Activated CD8-positive, alpha-beta memory T cell treated with anti-CD3 and anti-CD28 coated beads, Interleukin-2, amount 50 U/mL, for 24 hours (primary cell): ENCODE measurements around the gene GRIN2A.

Experiments used
- DNase-seq: peaks from one replicate; pipeline ENCODE4 v3.0.0-alpha.2; 2020; ENCODE audit errors: extremely low read depth

Gene GRIN2A

DNA sequence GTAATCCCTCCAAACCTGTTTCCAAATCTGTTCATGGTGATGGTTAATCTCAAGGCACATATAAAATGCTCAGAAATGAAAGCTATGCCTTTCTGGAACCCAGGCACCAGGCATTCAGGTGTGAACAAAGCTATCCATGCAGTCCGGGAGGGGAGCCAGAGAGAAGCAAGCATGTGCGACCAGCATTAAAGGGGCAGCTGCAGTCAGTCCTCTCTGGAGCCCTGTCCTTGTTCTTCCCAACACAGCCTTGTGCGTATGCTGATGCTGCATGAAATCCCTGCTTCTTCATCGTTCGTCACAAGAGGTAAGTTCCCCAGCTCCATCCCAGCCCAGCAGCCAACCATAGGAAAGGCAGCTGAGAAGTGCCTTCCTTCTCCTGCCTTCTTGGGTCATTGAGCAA is 148.7 kb downstream of the GRIN2A start:
- DNase-seq, result no peak

GRCh38 chr16:10031955-10032354 is 150.3 kb downstream of the GRIN2A start:
- DNase-seq, result no peak

DNA sequence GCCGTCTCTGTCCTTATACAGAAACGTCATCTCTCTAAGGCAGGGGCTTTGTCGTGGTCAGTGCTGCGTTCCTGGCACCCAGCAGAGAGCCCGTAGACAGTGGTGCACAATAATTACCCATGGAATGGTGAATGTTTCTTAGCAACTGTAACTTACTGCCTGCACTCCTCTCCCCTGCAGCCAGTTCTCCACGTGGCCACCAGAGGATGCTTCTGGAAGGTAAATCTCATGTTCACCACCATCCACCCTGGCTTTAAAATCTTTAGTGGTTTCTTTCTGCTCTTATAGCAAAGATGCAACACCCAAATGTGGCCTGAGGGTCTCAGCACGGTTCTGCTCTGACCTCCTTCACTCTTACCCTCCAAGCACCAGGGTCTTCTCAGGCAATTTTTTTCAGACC is 150.8 kb downstream of the GRIN2A start:
- no peak for DNase-seq

DNA sequence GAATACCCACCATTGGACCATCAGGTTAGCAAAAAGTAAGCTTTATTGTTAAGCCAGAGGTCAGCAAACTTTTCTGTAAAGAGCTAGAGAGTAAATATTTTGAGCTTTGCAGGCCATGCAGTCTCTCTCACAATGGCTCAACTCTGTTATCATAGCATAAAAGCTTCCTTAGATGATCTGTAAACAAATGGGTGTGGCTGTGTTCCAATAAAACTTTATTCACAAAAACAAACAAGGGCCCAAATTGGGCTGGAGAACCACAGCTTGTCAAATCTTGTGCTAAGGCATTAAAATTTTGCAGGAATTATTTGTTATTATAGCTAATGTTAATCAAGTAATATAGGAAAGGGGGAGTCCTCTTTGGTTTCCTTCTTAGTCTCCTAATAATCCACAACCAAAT is 153.6 kb downstream of the GRIN2A start:
- DNase-seq, result no peak

DNA sequence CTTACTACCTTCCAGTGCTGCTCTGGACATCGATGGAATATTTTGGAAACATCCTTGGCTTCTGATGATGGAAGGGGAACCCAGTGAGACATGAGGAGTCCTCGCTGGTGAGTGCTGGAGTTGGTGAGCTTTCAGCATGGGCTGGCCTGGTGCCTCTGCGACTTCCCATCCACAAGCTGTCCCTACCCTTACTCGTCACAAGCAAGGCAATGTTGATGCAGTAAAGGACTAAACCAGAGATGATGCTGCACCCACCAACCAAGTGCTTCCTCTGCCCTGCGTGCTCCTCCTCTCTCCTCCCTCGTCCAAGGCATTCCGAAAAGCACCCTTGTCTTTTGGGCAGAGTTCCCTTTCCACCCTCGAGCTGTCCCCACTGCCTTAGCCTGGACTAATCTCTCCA is 154.7 kb downstream of the GRIN2A start:
- no peak for DNase-seq

DNA sequence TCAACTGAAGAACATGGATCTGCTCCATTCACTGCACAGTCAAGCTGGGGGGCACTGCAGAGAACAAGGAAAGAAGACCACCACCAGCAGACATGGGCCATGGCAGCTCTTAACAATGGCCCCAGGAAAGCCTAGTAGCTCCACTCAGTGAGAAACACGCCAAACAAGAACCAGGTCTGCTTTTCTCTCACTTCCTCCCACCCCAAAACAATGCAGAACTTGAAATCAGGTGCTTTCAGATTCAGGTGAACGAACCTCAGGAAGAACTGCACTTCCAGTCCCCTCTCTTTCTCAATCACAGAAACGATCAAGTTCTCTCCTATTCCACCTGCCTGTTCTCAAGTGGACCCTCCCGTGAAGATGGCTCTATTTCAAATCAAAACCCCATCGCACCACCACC is 155.6 kb downstream of the GRIN2A start:
- no peak for DNase-seq

DNA sequence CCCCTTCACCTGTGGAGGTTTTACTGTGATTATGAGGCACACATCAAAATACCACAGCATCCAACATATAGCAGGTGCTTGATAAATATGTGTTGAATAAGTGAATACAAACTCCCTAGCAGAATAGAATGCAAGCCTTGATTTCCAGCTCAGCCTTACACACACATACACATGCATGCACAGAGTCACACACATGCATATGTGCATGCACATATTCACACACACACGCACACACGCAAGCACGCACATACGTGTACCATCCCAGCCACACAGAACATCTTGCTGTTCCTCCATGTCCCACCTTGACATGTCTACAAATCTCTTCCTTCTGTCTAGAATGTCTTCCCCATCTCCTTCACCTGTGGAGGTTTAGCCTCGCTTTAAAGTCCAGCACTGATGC is 160.1 kb downstream of the GRIN2A start:
- no peak for DNase-seq

DNA sequence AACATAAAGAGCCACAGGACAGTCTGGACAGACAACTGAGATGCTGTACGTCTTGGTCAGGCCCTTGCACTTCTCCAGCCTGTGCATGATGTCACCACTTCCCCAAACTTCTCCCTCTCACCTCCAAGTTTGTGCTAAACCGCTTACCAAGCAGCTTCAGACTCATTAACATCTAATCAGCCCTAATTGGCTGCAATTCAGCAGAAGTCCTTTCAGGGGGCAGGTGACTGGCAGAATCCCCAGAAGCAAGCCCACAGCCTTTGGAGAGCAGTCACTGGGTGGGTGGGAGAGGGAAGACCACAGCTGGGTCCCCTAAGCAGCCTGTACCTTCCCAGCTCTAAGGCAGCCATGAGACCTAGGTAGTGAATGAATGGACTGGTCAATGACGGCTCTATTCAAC is 161.4 kb downstream of the GRIN2A start:
- no peak for DNase-seq

DNA sequence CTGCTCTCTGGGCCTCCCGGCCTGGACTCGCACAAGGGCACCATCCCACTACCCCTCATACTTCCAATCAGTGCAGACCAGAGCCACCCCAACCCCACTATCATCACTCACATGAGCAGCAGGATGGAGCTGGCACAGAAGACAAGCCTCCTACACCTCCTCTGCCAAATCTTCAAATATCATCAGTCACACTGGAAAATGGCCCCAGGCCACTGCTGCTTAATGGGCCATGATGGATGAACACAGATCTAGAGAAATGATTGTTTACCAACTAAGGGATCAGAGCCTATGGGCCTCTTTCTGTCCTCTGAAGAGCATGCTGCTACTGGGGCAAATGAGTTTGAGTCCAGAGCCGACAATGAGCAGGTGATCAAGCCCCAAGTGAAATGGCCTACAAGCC is 165.5 kb downstream of the GRIN2A start:
- DNase-seq, result no peak

DNA sequence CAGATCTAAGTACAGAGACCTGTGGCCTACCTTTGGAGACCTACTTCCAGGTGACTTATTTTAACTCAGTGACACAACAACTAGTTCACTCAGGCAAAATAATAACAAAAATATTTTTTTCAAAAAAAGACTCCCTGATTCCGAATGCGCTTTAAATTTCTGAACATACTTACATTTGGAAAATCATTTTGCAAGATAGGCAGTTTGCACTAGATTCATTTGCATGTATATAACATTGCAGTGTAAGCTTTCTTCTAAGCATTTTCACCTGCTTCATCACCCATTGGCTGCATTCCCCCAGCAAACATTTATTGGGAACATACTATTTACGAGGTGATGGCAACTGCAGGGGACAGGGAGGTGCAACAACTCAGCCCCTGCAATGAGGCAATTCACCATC is 166.8 kb downstream of the GRIN2A start:
- no peak for DNase-seq

DNA sequence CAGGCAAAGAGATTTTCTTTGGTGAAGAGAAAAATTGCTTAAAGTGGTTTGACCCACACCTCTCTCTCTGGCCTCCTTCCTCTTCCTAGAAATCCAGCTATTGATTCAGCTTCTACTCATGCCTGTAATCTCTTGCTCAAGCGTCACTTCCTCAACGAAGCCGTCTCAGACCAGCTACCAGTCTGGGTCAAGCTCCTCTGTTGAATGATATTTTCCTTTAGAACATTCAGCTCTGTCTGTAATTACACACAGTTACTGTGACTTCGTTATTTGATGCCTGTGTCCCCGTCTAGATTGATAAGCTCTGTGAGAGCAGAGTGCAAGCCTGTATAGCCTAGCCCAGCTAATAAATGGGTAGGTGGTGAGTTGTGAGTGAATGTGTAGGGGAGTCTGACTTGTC is 168.5 kb downstream of the GRIN2A start:
- no peak for DNase-seq

- no peak for DNase-seq
These were observed 168.9 kb downstream of the GRIN2A start for GRCh38 chr16:10013364-10013763.

DNA sequence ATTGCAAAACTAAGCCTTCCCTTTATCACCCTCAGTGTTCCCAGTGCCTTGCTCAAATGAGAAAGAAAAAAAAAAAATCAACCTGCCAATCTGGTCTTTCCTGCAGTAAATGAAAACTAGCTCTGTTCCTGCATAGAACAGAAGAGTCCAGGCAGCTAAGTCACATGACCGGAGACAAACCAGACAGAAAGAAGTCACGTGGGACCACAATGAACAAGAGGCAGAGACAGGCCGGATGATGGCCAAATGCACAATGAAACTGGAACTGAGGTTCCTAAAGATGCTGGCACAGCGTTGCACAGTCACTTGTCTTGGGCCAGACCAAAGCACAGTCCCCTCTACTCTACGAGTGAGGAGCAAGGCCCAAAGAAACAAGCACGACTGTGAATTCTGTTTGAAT is 172.5 kb downstream of the GRIN2A start:
- DNase-seq, result no peak

DNA sequence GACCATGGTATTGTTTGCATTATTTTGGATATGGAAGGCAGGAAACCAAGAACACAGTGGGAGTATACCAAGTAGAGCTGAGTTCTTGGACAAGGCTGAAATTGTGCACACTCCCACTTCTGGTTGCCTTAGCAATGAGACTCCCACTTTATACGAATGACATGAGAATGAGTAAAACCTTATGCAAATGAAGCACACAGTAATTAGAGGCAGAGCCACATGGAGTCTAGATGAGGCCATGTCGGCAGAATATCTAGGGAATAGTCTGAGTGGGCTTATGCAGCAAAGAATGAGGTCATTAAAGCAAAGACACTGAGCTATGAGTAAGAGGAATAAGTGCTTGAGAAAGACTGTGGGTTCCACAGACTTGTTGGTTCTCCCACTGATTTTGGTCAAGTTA is 178.7 kb downstream of the GRIN2A start:
- DNase-seq, result no peak

- no peak for DNase-seq
These were observed 180.9 kb downstream of the GRIN2A start for GRCh38 chr16:10001258-10001775.

GRCh38 chr16:9996221-9996620 is 186.0 kb downstream of the GRIN2A start:
- no peak for DNase-seq

DNA sequence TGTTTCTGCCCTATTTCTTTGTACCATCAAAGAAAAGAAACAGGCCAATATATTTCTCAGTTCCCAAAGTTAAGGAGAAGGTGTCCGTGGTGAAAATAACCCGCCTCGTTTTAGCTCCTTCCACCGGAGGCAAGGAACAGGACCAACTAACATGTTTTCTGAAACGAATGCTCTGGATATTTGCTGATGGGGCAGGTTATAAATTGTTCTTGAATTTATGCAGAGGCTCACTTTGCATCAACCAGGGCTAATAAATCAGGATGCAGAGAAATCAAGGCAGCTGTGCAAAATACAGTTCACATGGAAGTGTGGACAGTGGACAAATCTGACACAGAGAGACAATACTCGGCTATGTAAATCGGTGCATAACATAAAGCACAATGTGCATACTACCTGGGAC is 189.8 kb downstream of the GRIN2A start:
- DNase-seq, result no peak

DNA sequence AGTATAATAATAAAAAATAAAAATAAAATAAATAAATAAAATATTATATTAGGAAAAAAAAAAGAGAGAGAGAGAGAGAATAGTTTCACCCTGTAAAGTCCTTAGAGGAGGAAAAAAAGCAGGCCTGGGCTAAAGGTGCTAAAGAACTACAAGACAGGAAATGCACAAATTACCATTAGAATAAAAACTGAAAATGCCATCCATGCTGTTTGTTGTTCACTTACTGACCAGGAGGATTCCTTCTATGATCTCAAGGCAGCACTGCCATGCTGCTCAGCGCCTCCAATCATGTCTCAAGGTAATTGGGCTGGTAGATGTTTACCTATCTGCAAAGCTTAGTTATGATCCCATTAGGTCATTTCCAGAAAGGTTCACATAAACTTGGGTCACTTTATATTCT is 201.2 kb downstream of the GRIN2A start:
- no peak for DNase-seq

GRCh38 chr16:9978160-9978725 is 204.0 kb downstream of the GRIN2A start:
- DNase-seq, result no peak

DNA sequence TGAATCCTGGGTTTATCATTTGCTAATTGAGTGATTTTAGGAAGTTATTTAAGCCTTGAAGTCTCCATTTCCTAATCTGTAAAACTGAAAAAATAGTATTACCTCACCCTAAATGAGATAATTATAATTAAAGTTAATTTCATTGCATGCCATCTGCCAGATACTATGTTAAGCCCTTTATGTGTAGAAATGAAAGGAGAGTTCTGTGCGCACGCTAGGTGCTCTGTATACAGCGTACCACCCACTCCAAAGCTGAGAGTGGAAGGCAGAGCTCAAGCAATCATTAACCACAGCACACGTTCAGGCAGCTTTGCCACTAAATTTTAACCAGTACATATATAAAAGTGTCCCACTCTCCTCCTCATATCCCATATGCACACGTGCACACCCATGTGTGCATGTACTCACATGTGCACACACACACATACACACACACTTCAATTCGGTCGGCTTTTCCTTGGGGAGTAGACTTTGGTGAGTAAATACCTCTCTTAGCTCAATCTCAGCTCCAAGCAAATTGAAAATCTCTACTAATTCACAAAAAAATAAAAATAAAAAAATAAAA is 204.8 kb downstream of the GRIN2A start:
- no peak for DNase-seq

- DNase-seq, result no peak
These were observed 205.6 kb downstream of the GRIN2A start for GRCh38 chr16:9976601-9977000.

DNA sequence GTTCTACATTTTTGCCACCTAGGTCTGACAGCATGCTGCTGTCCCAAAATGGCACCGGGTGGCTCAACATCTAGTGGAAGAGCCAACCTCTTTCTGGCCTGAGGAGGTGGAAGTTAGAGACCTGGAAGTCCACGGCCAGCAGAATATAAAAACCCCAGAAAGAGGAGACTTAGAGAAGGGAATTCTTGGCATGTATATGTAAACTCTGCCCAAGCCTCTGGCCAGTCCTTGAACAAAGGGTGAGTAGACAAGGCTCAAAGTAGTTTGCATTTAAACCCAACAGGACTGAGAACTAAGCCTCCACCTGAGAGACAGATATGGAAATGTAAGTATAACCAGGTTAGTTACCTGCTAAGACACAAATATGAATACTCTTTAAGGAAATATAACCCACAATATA is 210.3 kb downstream of the GRIN2A start:
- DNase-seq, result no peak

GRCh38 chr16:9970796-9971195 is 211.4 kb downstream of the GRIN2A start:
- no peak for DNase-seq

DNA sequence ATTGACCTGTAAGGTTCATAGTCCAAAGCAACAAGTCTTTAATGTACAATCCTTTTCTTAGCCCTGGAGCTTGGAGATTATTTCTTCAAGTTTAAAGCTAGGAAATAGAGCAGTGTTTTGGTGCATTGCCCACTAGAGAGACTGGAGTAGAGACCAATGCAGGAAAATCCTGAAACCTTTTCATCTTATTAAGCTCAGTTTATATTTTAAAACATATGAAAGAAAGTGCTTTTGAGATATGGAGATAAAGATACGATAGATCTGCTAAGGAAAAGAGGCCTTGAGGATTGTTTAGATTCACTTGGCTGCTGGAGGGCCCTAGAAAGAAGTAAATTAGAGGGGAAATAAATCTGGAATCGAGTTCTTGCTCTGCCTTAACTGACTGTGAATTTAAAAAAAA is 212.0 kb downstream of the GRIN2A start:
- DNase-seq, result no peak
